HepG2 (cell line): Measurements from ENCODE around the gene TNFAIP8L2.

Experiments used
- KDM2A ChIP-seq: sonication (generic); formaldehyde crosslinking; IDR thresholded peaks from 2 replicates; pipeline ENCODE4 v1.4.0; 2020; ENCODE audit warnings: low read depth, missing genetic modification reagents, borderline replicate concordance
- KDM5A ChIP-seq: fragments of 200-600 bp; sonication (generic); IDR thresholded peaks from 2 replicates; pipeline ENCODE4 v1.7.0; 2018; ENCODE audit warnings: antibody characterized with exemption, mild to moderate bottlenecking, low read length, borderline replicate concordance
- SP2 ChIP-seq: sonication (generic); formaldehyde crosslinking; IDR thresholded peaks from 2 replicates; pipeline ENCODE4 v1.5.1; 2020; ENCODE audit warnings: mild to moderate bottlenecking, missing genetic modification reagents
- TAF1 ChIP-seq: sonication (generic); formaldehyde crosslinking; IDR thresholded peaks from 2 replicates; pipeline ENCODE4 v1.4.0; 2020; ENCODE audit warnings: missing genetic modification reagents
- ZNF10 ChIP-seq: sonication (generic); formaldehyde crosslinking; IDR thresholded peaks from 2 replicates; pipeline ENCODE4 v1.4.0; 2020; ENCODE audit warnings: mild to moderate bottlenecking, low read depth, missing genetic modification reagents, borderline replicate concordance

DNA sequence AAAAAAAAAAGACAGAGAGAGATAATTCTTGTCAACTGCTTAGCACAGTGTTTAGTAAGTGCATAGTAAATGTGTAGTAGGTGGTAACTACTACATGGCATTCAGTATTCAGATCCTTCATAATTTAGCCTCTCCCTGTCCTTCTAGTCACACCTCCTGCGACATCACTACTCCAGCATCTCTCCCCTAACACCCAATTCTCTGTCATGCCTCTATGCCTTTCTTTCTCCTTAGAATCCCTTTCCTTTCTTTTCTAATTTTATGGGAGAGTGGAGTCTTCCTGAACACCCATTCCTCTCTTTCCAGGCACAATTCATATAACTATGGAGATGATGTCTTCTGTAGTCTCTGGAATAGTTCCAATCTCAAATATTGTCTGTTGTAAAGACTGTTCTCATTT lies 37.4 kb downstream of the TNFAIP8L2 start:
- no peak for TF ChIP-seq KDM5A
- TF ChIP-seq KDM2A = no peak
- TF ChIP-seq TAF1 (CRISPR knock-in tag) = no peak
- no peak for TF ChIP-seq SP2 (CRISPR knock-in tag)
- no peak for TF ChIP-seq ZNF10
